B cell (primary cell): ENCODE measurements around the gene TAMALIN.

Source experiments
- EZH2 ChIP-seq: IDR thresholded peaks from 2 replicates; pipeline ENCODE4 v1.6.1; 2012; ENCODE audit warnings: borderline replicate concordance, low read depth, mild to moderate bottlenecking, moderate library complexity, low read length; ENCODE audit not compliant: insufficient read depth, poor library complexity, severe bottlenecking
- TF ChIP-seq, protein P1 (sequence below): fragments of 200-600 bp; IDR thresholded peaks from one replicate; pipeline ENCODE4 v1.8.0; 2022; ENCODE audit warnings: antibody characterized with exemption, mild to moderate bottlenecking

DNA sequence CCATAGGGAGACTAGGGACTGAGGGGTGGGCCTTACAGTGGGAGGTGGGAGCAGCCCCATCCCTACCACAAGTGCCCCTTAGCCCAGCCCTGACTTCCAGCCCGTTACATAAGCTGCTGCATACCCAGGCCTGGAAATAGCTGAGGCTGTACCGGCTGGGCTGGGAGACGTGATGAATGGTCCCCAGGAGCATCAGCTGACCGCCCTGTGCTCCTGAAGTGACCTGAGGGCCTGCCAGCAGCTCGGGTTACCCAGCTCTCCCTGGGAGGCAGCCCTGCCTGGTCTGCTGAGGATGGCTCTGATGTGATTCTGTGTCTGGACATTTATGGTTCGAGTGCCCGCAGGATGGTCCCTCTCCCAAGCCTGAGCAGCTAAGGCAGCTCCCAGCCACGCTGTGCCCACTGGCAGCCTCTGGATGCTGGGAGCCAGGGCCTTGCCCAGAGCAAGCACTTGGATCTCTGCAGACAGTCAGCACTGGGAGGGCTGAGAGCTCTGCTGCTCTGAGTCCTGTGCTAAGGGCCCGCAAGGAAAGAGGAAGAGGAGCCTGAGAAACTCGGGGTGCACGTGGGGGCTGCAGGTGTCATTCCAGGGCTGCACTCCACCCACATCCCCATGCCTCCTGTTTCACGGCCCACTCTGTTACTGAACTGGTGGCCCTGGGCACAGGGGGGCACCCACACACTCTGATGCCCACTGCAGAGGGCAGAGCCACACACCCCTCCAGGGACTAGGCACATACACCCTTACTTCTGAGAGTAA, 20.5 kb downstream of the TAMALIN start:
- TF ChIP-seq, protein P1, sequence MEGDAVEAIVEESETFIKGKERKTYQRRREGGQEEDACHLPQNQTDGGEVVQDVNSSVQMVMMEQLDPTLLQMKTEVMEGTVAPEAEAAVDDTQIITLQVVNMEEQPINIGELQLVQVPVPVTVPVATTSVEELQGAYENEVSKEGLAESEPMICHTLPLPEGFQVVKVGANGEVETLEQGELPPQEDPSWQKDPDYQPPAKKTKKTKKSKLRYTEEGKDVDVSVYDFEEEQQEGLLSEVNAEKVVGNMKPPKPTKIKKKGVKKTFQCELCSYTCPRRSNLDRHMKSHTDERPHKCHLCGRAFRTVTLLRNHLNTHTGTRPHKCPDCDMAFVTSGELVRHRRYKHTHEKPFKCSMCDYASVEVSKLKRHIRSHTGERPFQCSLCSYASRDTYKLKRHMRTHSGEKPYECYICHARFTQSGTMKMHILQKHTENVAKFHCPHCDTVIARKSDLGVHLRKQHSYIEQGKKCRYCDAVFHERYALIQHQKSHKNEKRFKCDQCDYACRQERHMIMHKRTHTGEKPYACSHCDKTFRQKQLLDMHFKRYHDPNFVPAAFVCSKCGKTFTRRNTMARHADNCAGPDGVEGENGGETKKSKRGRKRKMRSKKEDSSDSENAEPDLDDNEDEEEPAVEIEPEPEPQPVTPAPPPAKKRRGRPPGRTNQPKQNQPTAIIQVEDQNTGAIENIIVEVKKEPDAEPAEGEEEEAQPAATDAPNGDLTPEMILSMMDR: no peak
- TF ChIP-seq EZH2: no peak
